GM18873 (cell line): Measurements from ENCODE around the gene SLC16A12.
"Not testable (repeated sequence)": the region's sequence is repeated elsewhere in the genome, so short reads cannot be mapped to it uniquely, and the experiment has no call there.

Experiments
- ATAC-seq: cut with Tn5 transposase; IDR thresholded peaks from one replicate; pipeline ENCODE4 v1.9.1; 2021; ENCODE audit warnings: mild to moderate bottlenecking, moderate library complexity, moderate number of reproducible peaks; ENCODE audit not compliant: unreplicated experiment, low FRiP score

The SLC16A12 gene

GRCh38 chr10:89550509-89550908 lies 15.1 kb upstream of the SLC16A12 start:
- no peak for ATAC-seq

DNA sequence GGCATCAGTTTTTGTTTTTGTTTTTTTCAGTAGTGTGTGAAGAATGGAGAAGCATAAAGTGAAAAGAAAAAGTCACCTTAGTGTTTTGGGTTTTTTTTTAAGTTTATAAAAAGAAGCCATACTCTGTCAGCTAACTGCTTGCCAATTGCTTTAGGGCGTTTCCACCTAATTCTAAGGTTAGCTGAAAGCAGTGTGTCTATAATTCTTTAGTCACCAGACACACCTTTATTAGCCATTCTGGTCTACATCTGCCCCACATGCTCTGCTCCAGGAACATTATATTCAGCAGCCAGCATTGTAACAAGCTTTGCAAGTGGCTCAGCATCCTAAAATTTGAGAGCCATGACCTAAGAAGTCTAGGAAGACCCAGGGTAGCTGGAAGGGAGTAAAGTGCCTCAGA lies 14.1 kb upstream of the SLC16A12 start:
- no peak for ATAC-seq

DNA sequence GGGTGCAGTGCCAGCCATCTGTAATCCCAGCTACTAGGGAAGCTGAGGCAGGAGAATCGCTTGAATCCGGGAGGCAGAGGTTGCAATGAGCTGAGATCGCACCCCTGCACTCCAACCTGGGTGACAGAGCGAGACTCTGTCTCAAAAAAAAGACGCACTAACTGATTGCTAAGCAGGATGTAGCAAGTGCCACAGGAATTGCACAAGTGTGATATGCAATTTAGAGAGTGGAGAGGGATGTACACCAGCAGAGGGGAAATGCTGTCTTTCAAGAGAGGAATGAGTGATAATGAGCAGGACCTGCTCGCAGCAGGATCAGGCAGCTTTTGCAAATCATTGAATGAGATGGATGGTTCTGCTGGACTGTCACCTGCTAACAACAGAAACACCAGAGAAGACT lies 13.3 kb upstream of the SLC16A12 start:
- ATAC-seq, result no peak

GRCh38 chr10:89547853-89548513 lies 12.6 kb upstream of the SLC16A12 start:
- ATAC-seq, result no peak

GRCh38 chr10:89546651-89547050 lies 11.3 kb upstream of the SLC16A12 start:
- ATAC-seq, result not testable (repeated sequence)

- ATAC-seq, result no peak
These were observed 8.4 kb upstream of the SLC16A12 start for GRCh38 chr10:89543841-89544240.

DNA sequence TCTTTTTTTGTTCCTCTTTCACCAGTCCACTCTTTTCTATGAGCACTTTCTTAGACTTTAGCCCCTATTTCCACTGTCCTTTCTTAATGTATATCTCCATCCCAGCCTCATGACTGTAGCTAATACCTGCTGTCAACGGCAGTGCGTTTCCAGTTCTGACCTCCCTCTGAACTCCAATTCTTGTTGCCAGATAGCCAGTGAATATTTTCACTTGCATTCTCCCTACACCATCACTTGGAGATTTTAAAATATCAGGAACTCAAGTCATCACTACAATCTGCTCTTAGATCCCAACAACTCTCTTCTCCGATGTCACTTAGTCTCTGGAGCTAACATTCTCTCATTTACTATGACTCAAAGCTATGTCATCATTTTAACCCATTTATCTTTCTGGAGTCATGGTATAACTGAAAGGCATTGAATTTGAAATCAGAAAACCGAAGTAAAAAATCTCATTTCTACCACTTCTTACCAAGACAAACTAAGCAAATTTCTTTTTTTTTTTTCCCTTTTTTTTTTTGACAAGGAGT lies 5.1 kb upstream of the SLC16A12 start:
- no peak for ATAC-seq

GRCh38 chr10:89537364-89537763 lies 2.0 kb upstream of the SLC16A12 start:
- no peak for ATAC-seq

- ATAC-seq, result no peak
These were observed 590 bp upstream of the SLC16A12 start for GRCh38 chr10:89536013-89536354.

DNA sequence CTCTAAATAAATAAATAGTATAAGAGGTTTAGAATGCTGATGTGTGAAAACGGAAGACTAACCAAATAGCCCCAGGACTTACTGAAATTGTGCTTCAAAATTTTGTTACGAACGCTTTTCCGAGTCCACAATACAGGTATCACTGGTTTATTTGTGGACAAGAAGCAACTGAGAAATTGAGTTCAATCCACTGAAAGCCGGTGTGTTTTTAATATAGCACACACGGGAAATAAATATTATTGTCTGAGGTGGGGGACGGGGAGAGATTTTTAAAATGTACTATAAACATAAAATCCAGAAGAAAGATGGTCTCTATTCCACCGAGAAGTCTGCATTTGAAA lies 598 bp downstream of the SLC16A12 start:
- no peak for ATAC-seq

DNA sequence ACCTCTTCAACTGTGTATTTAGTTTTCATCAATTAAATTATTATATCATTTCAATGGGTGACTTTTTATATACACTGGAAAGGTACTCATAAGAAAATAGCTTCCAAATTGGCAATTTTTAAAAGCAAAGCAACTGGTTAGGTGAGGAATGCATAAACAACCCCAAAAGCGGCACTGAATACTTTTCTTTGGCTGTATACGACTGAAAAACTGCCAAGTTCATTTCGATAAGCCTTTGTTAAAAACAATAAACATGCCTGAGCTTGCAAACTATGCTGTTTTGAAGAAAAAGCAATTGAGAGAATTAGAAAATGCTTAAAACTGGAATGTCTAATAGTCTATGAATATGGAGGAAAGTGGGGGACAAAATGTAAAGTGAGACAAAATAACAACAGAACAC lies 2.9 kb downstream of the SLC16A12 start:
- no peak for ATAC-seq

- ATAC-seq, result no peak
These were observed 4.0 kb downstream of the SLC16A12 start for GRCh38 chr10:89531359-89531758.

DNA sequence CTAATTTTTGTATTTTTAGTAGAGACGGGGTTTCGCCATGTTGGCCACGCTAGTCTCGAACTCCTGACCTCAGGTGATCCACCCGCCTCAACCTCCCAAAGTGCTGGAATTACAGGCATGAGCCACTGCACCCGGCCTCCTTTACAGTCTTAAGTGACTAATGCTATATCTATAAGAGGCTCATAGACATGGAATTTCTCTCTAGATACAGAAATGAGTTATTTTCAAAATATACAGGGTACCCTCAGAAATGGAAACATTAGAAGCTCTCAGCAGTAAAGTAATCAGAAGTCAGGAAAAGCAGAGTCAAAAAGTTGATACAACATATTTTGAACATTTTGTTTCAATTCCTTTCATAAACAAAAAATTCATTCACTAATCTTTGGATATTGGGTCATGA lies 5.7 kb downstream of the SLC16A12 start:
- ATAC-seq, result not testable (repeated sequence)

GRCh38 chr10:89526358-89526757 lies 9.0 kb downstream of the SLC16A12 start:
- no peak for ATAC-seq

DNA sequence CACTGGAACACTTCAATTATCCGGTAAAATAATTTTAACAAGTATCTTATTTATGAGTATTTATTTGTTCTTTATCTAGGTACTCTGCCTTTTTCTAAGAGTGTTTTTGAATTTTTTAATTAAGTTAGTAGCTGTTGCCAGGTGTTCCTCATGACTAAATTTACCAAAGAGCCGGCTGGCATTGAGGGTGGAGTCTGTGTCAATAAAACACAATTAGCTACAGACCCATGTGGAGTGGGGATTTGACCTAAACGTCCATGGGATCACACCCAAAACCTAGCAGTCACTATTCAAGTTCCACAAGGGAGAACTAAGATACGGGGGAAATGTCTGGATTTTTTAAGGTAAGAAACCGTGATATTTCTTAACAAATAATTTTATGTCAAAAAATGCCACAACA lies 9.8 kb downstream of the SLC16A12 start:
- no peak for ATAC-seq

DNA sequence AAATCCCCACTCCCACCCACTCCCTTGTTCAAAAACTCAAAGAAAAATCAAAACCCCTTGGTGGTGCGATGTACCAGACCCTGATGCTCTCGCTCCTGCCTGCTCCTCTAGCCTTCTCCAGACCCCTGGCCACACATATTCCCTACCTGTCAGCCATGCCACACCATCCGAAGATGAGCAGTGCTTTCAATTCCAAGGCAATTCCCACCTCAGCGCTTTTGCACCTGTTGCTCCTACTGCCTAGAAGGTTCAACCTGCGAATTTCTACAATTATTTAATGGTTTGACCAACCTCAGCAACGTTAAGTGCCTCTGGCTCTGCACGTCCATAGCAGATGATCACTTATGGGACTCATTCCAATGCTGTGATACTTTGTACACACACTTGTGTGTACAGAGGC lies 11.1 kb downstream of the SLC16A12 start:
- ATAC-seq, result no peak

- no peak for ATAC-seq
These were observed 12.1 kb downstream of the SLC16A12 start for GRCh38 chr10:89523274-89523673.

DNA sequence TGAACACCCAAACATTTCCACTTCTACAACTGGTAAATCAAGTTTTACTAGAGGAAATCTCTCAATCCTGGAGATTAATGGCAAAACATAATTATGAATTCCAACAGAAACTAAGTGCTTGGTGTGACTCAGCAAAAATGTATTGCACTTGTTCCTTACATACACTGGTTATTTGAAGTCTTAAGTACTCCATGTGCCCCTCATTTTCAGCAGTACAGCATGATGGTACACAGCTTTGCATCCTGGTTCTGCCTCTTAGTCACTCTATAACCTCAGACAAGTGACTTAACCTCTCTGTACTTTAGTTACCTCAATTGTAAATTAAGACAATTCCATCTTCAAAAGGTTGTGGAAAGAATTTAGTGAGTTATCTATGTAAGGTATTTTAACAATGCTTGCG lies 12.9 kb downstream of the SLC16A12 start:
- ATAC-seq, result no peak

GRCh38 chr10:89521368-89521767 lies 14.0 kb downstream of the SLC16A12 start:
- ATAC-seq, result no peak

- ATAC-seq, result no peak
These were observed 14.7 kb downstream of the SLC16A12 start for GRCh38 chr10:89520706-89521105.

DNA sequence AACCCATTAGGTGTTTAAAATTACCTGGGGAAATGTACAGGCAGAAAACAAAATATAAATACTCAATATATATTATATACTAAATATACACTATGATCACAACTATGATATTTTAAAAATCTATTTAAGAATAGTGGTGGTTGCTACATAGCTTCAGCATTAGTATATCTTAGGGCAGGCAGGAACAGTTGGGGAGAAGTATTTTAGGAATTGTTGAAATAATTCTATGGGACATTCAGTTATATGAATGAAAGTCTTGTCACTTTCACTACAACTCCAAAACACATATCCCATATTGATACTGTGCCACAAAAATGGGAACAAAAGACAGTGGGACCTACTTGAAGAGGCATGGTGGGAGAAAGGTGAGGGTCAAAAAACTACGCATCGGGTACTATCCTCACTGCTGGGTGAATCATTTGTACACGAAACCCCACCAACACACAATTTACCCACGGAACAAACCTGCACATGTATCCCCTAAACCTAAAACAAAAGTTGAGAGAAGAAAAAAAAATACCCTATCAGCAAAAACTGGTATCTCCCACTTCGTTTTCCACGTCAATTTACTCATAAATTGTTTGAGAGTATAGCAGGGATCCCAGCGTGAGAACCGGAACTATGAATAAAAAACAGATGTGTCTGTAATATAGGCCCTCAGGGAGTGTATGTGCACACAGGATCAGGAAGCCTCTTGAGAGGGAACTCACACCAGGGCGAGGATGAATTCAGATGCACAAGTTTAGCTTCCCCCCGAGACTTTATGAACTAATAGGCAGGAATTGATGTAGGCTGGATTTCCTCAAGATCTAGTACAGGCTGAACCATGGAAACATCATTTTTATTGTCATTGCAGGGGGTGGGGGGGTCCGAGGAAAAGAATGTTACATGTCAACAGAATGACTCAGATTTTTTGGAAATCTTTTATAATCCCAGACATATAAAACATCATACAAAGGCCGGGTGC lies 16.2 kb downstream of the SLC16A12 start:
- no peak for ATAC-seq

GRCh38 chr10:89518108-89518507 lies 17.3 kb downstream of the SLC16A12 start:
- ATAC-seq, result no peak
